SJSA1 (cell line): ENCODE data around the gene RLBP1. TPM values are rescaled to one million over a fixed set of nuclear protein-coding genes. Genes with fewer than 3 reads are reported as not detected.
A peak's percentile ranks its signal among the peaks of the same experiment; 100 is the strongest.

ENCODE experiments used
- DNase-seq, 2 experiments: peaks; one replicate each; pipeline ENCODE4 v3.0.0-alpha.2; 2015 to 2020; ENCODE audit warnings: low spot score in 2 of 2, low read depth in 1 of 2
- H3K27ac ChIP-seq: fragments of 250-450 bp; sonication (Bioruptor Pico); 2 replicates; pipeline ENCODE4 v1.5.1; 2020; ENCODE audit warnings: mild to moderate bottlenecking, moderate library complexity
- H3K27me3 ChIP-seq: fragments of 250-450 bp; sonication (Bioruptor Pico); replicated peaks from 2 replicates; pipeline ENCODE4 v1.5.1; 2020; ENCODE audit warnings: mild to moderate bottlenecking, moderate library complexity
- H3K36me3 ChIP-seq: fragments of 250-450 bp; sonication (Bioruptor Pico); 2 replicates; pipeline ENCODE4 v1.5.1; 2020; ENCODE audit warnings: mild to moderate bottlenecking
- H3K4me1 ChIP-seq: fragments of 250-450 bp; sonication (Bioruptor Pico); replicated peaks from 2 replicates; pipeline ENCODE4 v1.6.1; 2021; ENCODE audit warnings: mild to moderate bottlenecking
- H3K4me3 ChIP-seq: fragments of 250-450 bp; sonication (Bioruptor Pico); 2 replicates; pipeline ENCODE4 v1.5.1; 2020; ENCODE audit warnings: mild to moderate bottlenecking
- H3K9me3 ChIP-seq: fragments of 250-450 bp; sonication (Bioruptor Pico); replicated peaks from 2 replicates; pipeline ENCODE4 v1.5.1; 2020; ENCODE audit warnings: mild to moderate bottlenecking
- total RNA-seq: library from RNA; depleted of rRNA; stranded (reverse); fragments of >200 nt; shearing (Covaris generic); gene quantifications from 2 replicates; pipeline ENCODE4 v1.2.3, GENCODE V29; 2014

RLBP1 gene
- total RNA-seq, 1 experiment from 2014 or later = not detected

GRCh38 chr15:89225588-89225987 lies 4.2 kb upstream of the RLBP1 start:
- H3K36me3 ChIP-seq = no peaks in the 10 kb centered on the region

GRCh38 chr15:89218531-89218930 lies 2.8 kb downstream of the RLBP1 start:
- Histone ChIP-seq H3K36me3 (no peaks in the 10 kb centered on the region), H3K9me3 (no peaks in the 10 kb centered on the region), H3K27me3 (0 out of 2 replicates have a peak, but pooled peaks cover 6% of the 10 kb centered on the region), H3K4me1 (no peaks in the 10 kb centered on the region), H3K4me3 (no peak overlapping the region), H3K27ac (no peak overlapping the region)
- DNase-seq = no peak

More at GRCh38 chr15:89225588-89225987, 4.2 kb upstream of the RLBP1 start:
- Histone ChIP-seq H3K4me3 (no peak overlapping the region), H3K9me3 (no peaks in the 10 kb centered on the region), H3K27ac (no peak overlapping the region), H3K4me1 (peaks cover 9% of the 10 kb centered on the region), H3K27me3 (no peaks in the 10 kb centered on the region)
- no peak for DNase-seq

GRCh38 chr15:89217686-89218376 lies 3.5 kb downstream of the RLBP1 start:
- Histone ChIP-seq H3K27me3 (0 out of 2 replicates have a peak, but pooled peaks cover 6% of the 10 kb centered on the region), H3K9me3 (no peaks in the 10 kb centered on the region), H3K4me3 (no peak overlapping the region), H3K36me3 (no peaks in the 10 kb centered on the region), H3K27ac (no peak overlapping the region), H3K4me1 (no peaks in the 10 kb centered on the region)
- no peak for DNase-seq

GRCh38 chr15:89217031-89217430 lies 4.3 kb downstream of the RLBP1 start:
- H3K4me3 ChIP-seq = no peak overlapping the region
- DNase-seq = no peak

GRCh38 chr15:89215627-89216026 lies 5.8 kb downstream of the RLBP1 start:
- H3K9me3 ChIP-seq = no peaks in the 10 kb centered on the region
- no peaks in the 10 kb centered on the region for H3K36me3 ChIP-seq
- no peak overlapping the region for H3K4me3 ChIP-seq
- no peaks in the 10 kb centered on the region for H3K4me1 ChIP-seq
- no peak overlapping the region for H3K27ac ChIP-seq
- 0 out of 2 replicates have a peak, but pooled peaks cover 6% of the 10 kb centered on the region for H3K27me3 ChIP-seq
- DNase-seq = no peak

More at GRCh38 chr15:89217031-89217430, 4.3 kb downstream of the RLBP1 start:
- H3K27ac ChIP-seq = no peak overlapping the region
- H3K4me1 ChIP-seq = no peaks in the 10 kb centered on the region
- H3K27me3 ChIP-seq = 0 out of 2 replicates have a peak, but pooled peaks cover 6% of the 10 kb centered on the region
- no peaks in the 10 kb centered on the region for H3K9me3 ChIP-seq
- no peaks in the 10 kb centered on the region for H3K36me3 ChIP-seq

GRCh38 chr15:89211678-89212170 lies 9.7 kb downstream of the RLBP1 start:
- DNase-seq = no peak
- Histone ChIP-seq H3K27me3 (0 out of 2 replicates have a peak, but pooled peaks cover 6% of the 10 kb centered on the region), H3K9me3 (no peaks in the 10 kb centered on the region), H3K36me3 (no peaks in the 10 kb centered on the region), H3K27ac (no peak overlapping the region), H3K4me1 (peaks cover 4% of the 10 kb centered on the region; the same call in 1 of the 2 replicates), H3K4me3 (no peak overlapping the region)

- H3K36me3 ChIP-seq = no peaks in the 10 kb centered on the region
- H3K4me1 ChIP-seq = peaks cover 6% of the 10 kb centered on the region; the same call in 1 of the 2 replicates
- no peak overlapping the region for H3K27ac ChIP-seq
- DNase-seq = no peak
- no peaks in the 10 kb centered on the region for H3K9me3 ChIP-seq
- H3K4me3 ChIP-seq = no peak overlapping the region
- 0 out of 2 replicates have a peak, but pooled peaks cover 5% of the 10 kb centered on the region for H3K27me3 ChIP-seq
Measured at GRCh38 chr15:89209057-89209456, 12.3 kb downstream of the RLBP1 start.

GRCh38 chr15:89208256-89208655 lies 13.1 kb downstream of the RLBP1 start:
- H3K27ac ChIP-seq = no peak overlapping the region
- no peaks in the 10 kb centered on the region for H3K9me3 ChIP-seq

GRCh38 chr15:89206908-89207331 lies 14.5 kb downstream of the RLBP1 start:
- Histone ChIP-seq H3K4me3 (no peak overlapping the region), H3K4me1 (peaks cover 6% of the 10 kb centered on the region; the same call in 1 of the 2 replicates), H3K27ac (no peak overlapping the region), H3K36me3 (no peaks in the 10 kb centered on the region), H3K9me3 (no peaks in the 10 kb centered on the region), H3K27me3 (no peaks in the 10 kb centered on the region)
- DNase-seq = peak; percentile 68 to 81

More at GRCh38 chr15:89208256-89208655, 13.1 kb downstream of the RLBP1 start:
- no peak for DNase-seq
- no peak overlapping the region for H3K4me3 ChIP-seq
- H3K27me3 ChIP-seq = no peaks in the 10 kb centered on the region
- no peaks in the 10 kb centered on the region for H3K36me3 ChIP-seq
- peaks cover 6% of the 10 kb centered on the region; the same call in 1 of the 2 replicates for H3K4me1 ChIP-seq

- no peak overlapping the region for H3K27ac ChIP-seq
- no peaks in the 10 kb centered on the region for H3K27me3 ChIP-seq
- peaks cover 6% of the 10 kb centered on the region; the same call in 1 of the 2 replicates for H3K4me1 ChIP-seq
- H3K9me3 ChIP-seq = no peaks in the 10 kb centered on the region
- DNase-seq = no peak
- H3K4me3 ChIP-seq = no peak overlapping the region
- no peaks in the 10 kb centered on the region for H3K36me3 ChIP-seq
Measured at GRCh38 chr15:89205991-89206585, 15.3 kb downstream of the RLBP1 start.

GRCh38 chr15:89203705-89204273 lies 17.6 kb downstream of the RLBP1 start:
- Histone ChIP-seq H3K4me1 (peaks cover 6% of the 10 kb centered on the region; the same call in 1 of the 2 replicates), H3K4me3 (no peak overlapping the region), H3K27me3 (no peaks in the 10 kb centered on the region), H3K9me3 (no peaks in the 10 kb centered on the region), H3K27ac (no peak overlapping the region), H3K36me3 (no peaks in the 10 kb centered on the region)
- DNase-seq = no peak

GRCh38 chr15:89201465-89202005 lies 19.8 kb downstream of the RLBP1 start:
- Histone ChIP-seq H3K4me3 (no peak overlapping the region), H3K27me3 (no peaks in the 10 kb centered on the region), H3K27ac (no peak overlapping the region), H3K4me1 (no peaks in the 10 kb centered on the region), H3K9me3 (no peaks in the 10 kb centered on the region), H3K36me3 (no peaks in the 10 kb centered on the region)
- no peak for DNase-seq

- Histone ChIP-seq H3K27ac (no peak overlapping the region), H3K4me1 (no peaks in the 10 kb centered on the region), H3K9me3 (no peaks in the 10 kb centered on the region), H3K36me3 (peaks cover 4% of the 10 kb centered on the region), H3K27me3 (no peaks in the 10 kb centered on the region), H3K4me3 (no peak overlapping the region)
- no peak for DNase-seq
Measured at GRCh38 chr15:89200182-89200581, 21.2 kb downstream of the RLBP1 start.
